HepG2 (cell line): ENCODE measurements around the gene BIK. TPM values are rescaled to one million over a fixed set of nuclear protein-coding genes. Genes with fewer than 3 reads are reported as not detected.

Source experiments
- ATAC-seq: fragments of 200-7000 bp; cut with Tn5 transposase; 3 replicates; pipeline ENCODE4 v1.9.1; 2020; ENCODE audit warnings: mild to moderate bottlenecking, moderate library complexity
- BruUV-seq: library from RNA; stranded (reverse); fragments of 400-500 nt; replicated peaks from 2 replicates; lab custom pipeline; 2021; lab: Mats Ljungman, UMichigan
- CTCF ChIA-PET: fragments of 300-600 bp; formaldehyde crosslinking; extraction: SDS; loops from one replicate; lab custom pipeline; 2021; ENCODE audit warnings: low total read pairs, inconsistent platforms, low intra/inter-chr PET ratio; lab: Yijun Ruan, JAX
- POLR2A ChIA-PET: fragments of 350-600 bp; sonication (Branson Sonifier 250); formaldehyde crosslinking; loops from one replicate; lab custom pipeline; 2020; ENCODE audit warnings: antibody characterized with exemption, inconsistent platforms; lab: Yijun Ruan, JAX
- DNase-seq: peaks from one replicate; pipeline ENCODE4 v3.0.0-alpha.2; 2015; ENCODE audit warnings: low spot score
- FAIRE-seq: peaks from 3 replicates; lab custom pipeline; 2011; peaks lifted over from hg19 to GRCh38; lab: Jason Lieb, UNC
- H2AFZ ChIP-seq: one replicate; pipeline ENCODE4 v1.6.1; 2011; ENCODE audit warnings: low read length, inconsistent platforms
- H3K27ac ChIP-seq: fragments of 300-600 bp; 3 replicates; pipeline ENCODE4 v1.8.0; 2011; ENCODE audit warnings: mixed run types, mild to moderate bottlenecking, mixed read lengths, low read length, inconsistent platforms; ENCODE audit not compliant: insufficient read depth; ENCODE audit errors: extremely low read length
- H3K27me3 ChIP-seq, 2 experiments: fragments of 200-600 bp in 1 of 2; 2 replicates in 1 of 2; 3 replicates in 1 of 2; pipeline versions ENCODE4 v1.6.0 to v1.8.0; 2011; ENCODE audit warnings: low read length in 2 of 2, mild to moderate bottlenecking in 2 of 2, moderate library complexity in 2 of 2, inconsistent platforms in 1 of 2; ENCODE audit not compliant: insufficient read depth in 2 of 2, control insufficient read depth in 1 of 2
- H3K36me3 ChIP-seq, 2 experiments: fragments of 200-600 bp in 1 of 2; replicated peaks in 1 of 2; 2 replicates in 1 of 2; 3 replicates in 1 of 2; pipeline versions ENCODE4 v1.5.1 to v1.8.0; 2011; ENCODE audit warnings: low read length in 2 of 2, inconsistent platforms in 1 of 2; ENCODE audit not compliant: insufficient read depth in 2 of 2, control insufficient read depth in 1 of 2
- H3K4me1 ChIP-seq: 2 replicates; pipeline ENCODE4 v1.5.1; 2012; ENCODE audit warnings: low read length, inconsistent platforms; ENCODE audit not compliant: insufficient read depth
- H3K4me2 ChIP-seq: 2 replicates; pipeline ENCODE4 v1.6.0; 2011; ENCODE audit warnings: low read depth, low read length, inconsistent platforms
- H3K4me3 ChIP-seq, 3 experiments: fragments of 200-600 bp in 1 of 3; sonication (generic), shearing (Covaris generic) in 1 of 3; replicated peaks in 1 of 3; 2 replicates each; pipeline ENCODE4 v1.5.1; 2011 to 2016; ENCODE audit warnings: low read length in 3 of 3, inconsistent platforms in 2 of 3, low read depth in 2 of 3, mild to moderate bottlenecking in 2 of 3, control low read depth in 1 of 3, mixed read lengths in 1 of 3; ENCODE audit not compliant: insufficient read depth in 1 of 3
- H3K79me2 ChIP-seq: one replicate; pipeline ENCODE4 v1.6.1; 2011; ENCODE audit warnings: low read length, inconsistent platforms; ENCODE audit not compliant: insufficient read depth
- H3K9ac ChIP-seq: 2 replicates; pipeline ENCODE4 v1.6.0; 2011; ENCODE audit warnings: mild to moderate bottlenecking, low read depth, low read length, inconsistent platforms; ENCODE audit not compliant: insufficient read depth
- H3K9me3 ChIP-seq: 2 replicates; pipeline ENCODE4 v1.5.1; 2012; ENCODE audit warnings: mild to moderate bottlenecking, low read length
- H4K20me1 ChIP-seq: 2 replicates; pipeline ENCODE4 v1.6.0; 2011; ENCODE audit warnings: inconsistent platforms, mild to moderate bottlenecking, low read length, moderate library complexity; ENCODE audit not compliant: insufficient read depth
- AGO2 ChIP-seq: fragments of 200-400 bp; formaldehyde crosslinking; optimal IDR thresholded peaks from 2 replicates; pipeline ENCODE3; 2017; ENCODE audit warnings: mild to moderate bottlenecking, low read depth, low read length, moderate library complexity
- BCL3 ChIP-seq: sonication (generic); formaldehyde crosslinking; IDR thresholded peaks from 2 replicates; pipeline ENCODE4 v1.5.1; 2020; ENCODE audit warnings: mild to moderate bottlenecking, missing genetic modification reagents, moderate library complexity
- GATAD1 ChIP-seq: IDR thresholded peaks from 2 replicates; pipeline ENCODE4 v1.6.1; 2016; ENCODE audit warnings: missing genetic modification reagents, missing compliant biosample characterization
- SIN3A ChIP-seq: IDR thresholded peaks from 2 replicates; pipeline ENCODE4 v1.6.1; 2011; ENCODE audit warnings: low read depth, mild to moderate bottlenecking, control low read depth, low read length, borderline replicate concordance
- ZBTB21 ChIP-seq: sonication (generic); formaldehyde crosslinking; IDR thresholded peaks from 2 replicates; pipeline ENCODE4 v1.4.0; 2020; ENCODE audit warnings: missing genetic modification reagents
- ZNF775 ChIP-seq: sonication (generic); formaldehyde crosslinking; IDR thresholded peaks from 2 replicates; pipeline ENCODE4 v1.4.0; 2020; ENCODE audit warnings: missing genetic modification reagents, mild to moderate bottlenecking, moderate library complexity, borderline replicate concordance
- WGBS: methylation state at CpG from one replicate; pipeline ENCODE4 v1.1.6; 2017; ENCODE audit warnings: low lambda C conversion rate; 5-methylcytosine and 5-hydroxymethylcytosine counted together
- in situ Hi-C: cut with HindIII; loops from 2 replicates; pipeline ENCODE4 v1.10.0; 2017; ENCODE audit warnings: low pct_unique_long_range_greater_than_20kb; ENCODE audit not compliant: extremely low pct_ligation_motif_present
- intact Hi-C: fragments of 100-400 bp; cut with micrococcal nuclease; formaldehyde crosslinking; loops from one replicate; pipeline ENCODE4 v1.10.0; 2022; ENCODE audit not compliant: unreplicated experiment
- polyA plus RNA-seq, 8 experiments: library from polyadenylated mRNA; depleted of rRNA in 3 of 8; stranded (reverse) in 7 of 8; unstranded in 1 of 8; fragments of >200 nt; fragmentation: Illumina TruSeq in 4 of 8; extraction: Trizol in 4 of 8; gene quantifications; 2 replicates each; pipeline versions ENCODE4 v1.2.1 to v1.2.3, GENCODE V29; 2011 to 2016; ENCODE audit warnings: low read depth in 4 of 8, missing spikeins in 1 of 8, mixed read lengths in 1 of 8; ENCODE audit not compliant: insufficient read depth in 1 of 8
- total RNA-seq, 5 experiments: library from RNA; depleted of rRNA; stranded (reverse); fragments of >200 nt; fragmentation: Illumina TruSeq; extraction: Trizol; gene quantifications; 2 replicates each; pipeline ENCODE4 v1.2.3, GENCODE V29; 2016; ENCODE audit warnings: low read depth in 1 of 5

BIK gene
- total and polyA plus RNA-seq, 2 of the 13 experiments (the other 11 are each of a cell fraction or from before 2014, with no cell fraction given): 0.54 to 0.80 TPM

DNA sequence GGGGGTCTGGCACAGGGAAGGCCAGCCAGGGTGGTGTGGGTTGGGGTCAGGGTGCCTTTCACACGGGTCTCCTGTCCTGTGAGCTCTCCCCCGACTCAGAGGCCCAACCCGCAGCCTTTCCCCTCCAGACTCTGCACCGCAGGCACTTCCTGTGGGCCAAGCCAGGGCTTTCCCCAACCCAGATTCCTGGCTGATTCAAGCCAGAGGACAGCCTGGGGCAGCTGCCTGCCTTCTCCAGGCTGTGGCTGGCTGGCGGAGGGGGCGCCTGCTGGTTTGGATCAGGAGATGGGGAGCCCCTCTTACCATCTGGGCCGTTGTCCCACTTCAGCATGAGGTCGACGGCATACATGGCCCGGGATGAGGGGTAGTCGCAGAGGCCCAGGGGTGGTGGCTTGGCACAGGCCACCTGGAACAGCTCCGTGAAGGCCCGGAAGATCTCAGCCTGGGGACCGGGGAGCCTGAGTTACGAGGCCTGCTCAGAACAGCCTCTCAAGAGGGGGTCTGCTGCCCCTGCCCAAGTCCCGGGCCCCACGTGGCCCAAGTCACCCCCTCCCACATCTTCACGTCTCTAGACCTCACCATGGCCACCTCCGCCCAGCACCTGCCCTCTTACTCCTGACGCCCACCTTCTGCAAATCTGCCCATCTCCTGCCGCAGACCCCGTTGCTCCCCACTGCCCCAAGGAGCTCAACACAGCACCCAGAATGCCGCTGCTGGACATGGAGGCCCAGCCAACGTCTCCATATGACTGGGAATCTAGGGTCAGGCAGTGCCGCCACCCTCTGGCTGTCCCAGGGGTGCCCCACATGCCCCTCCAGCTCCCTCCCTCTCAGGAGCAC is 58.1 kb downstream of the BIK start:
- H2AFZ ChIP-seq: no peak overlapping the region
- H3K9me3 ChIP-seq: no peaks in the 10 kb centered on the region
- peaks cover 0 to 4% of the 10 kb centered on the region in 2 experiments; a peak in 2 of 5 replicates for H3K27me3 ChIP-seq
- no peak overlapping the region for H3K9ac ChIP-seq
- POLR2A ChIA-PET: no interaction called here
- no peaks in the 10 kb centered on the region for H3K79me2 ChIP-seq
- in situ Hi-C loops: no loop called here
- H3K27ac ChIP-seq: no peak overlapping the region
- ATAC-seq (no peak), FAIRE-seq (no peak), DNase-seq (no peak)
- WGBS: 96% methylated on average over 10 of the region's 25 CpGs
- TF ChIP-seq ZBTB21 (CRISPR knock-in tag) (no peak), ZNF775 (CRISPR knock-in tag) (no peak), SIN3A (no peak), BCL3 (CRISPR knock-in tag) (no peak), GATAD1 (CRISPR knock-in tag) (no peak), AGO2 (peak; percentile 51)
- peaks cover 8 to 25% of the 10 kb centered on the region in 2 experiments for H3K36me3 ChIP-seq
- no TSS peak for BruUV-seq
- CTCF ChIA-PET: no interaction called here
- intact Hi-C loops: no loop called here
- H3K4me3 ChIP-seq: no peak overlapping the region
- H4K20me1 ChIP-seq: no peaks in the 10 kb centered on the region
- 0 out of 2 replicates have a peak, but pooled peaks cover 5% of the 10 kb centered on the region for H3K4me1 ChIP-seq
- H3K4me2 ChIP-seq: no peak overlapping the region
